Measurements from ENCODE around the gene BCL11A. TPM values are rescaled to one million over a fixed set of nuclear protein-coding genes. Genes with fewer than 3 reads are reported as not detected.

The BCL11A gene
- total and polyA plus RNA-seq, 2 donors from 2014 or later = 1.4 to 8.7 TPM

DNA sequence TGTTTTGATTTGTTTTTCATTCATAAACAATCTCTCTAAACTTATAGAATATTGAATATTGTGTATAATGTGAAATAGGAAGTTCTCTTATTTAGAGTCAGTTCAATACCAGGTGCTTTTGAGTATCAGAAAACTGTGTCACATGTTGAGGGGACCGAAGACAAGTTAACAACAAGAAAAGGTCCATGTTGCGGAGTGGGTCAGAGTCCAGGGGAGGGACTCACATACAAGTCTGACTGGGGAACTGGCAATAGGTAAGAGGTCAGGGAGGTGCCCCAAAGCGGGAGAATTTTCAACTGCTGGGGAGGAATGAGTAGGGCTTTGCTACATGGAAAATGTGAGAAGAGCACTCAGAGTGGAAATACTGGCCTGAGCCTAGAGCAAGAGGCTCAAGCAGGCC lies 19.8 kb upstream of the BCL11A start:
- no peaks in the 10 kb centered on the region for H3K9me3 ChIP-seq (ENCODE audit: control insufficient read depth in 2 of 3, insufficient read depth in 1 of 3, low read length in 3 of 3)
- no peak overlapping the region for H3K27ac ChIP-seq (ENCODE audit: low read depth in 2 of 2, low read length in 2 of 2)
- DNase-seq (no peak), FAIRE-seq (no peak)
- H3K9ac ChIP-seq (ENCODE audit: low read length in 3 of 3) = no peak overlapping the region
- no peak overlapping the region for H3K4me3 ChIP-seq (ENCODE audit: low read length in 3 of 3)
- peaks cover 0 to 4% (median 0%) of the 10 kb centered on the region in 3 donors for H3K4me1 ChIP-seq (ENCODE audit: control insufficient read depth in 2 of 3, insufficient read depth in 2 of 3, low read depth in 1 of 3, low read length in 3 of 3)
- no peaks in the 10 kb centered on the region for H3K36me3 ChIP-seq (ENCODE audit: control insufficient read depth in 2 of 3, insufficient read depth in 3 of 3, low read length in 3 of 3)
- intact Hi-C loops (cut with DNase I) = no loop called here
- TF ChIP-seq, protein P1, sequence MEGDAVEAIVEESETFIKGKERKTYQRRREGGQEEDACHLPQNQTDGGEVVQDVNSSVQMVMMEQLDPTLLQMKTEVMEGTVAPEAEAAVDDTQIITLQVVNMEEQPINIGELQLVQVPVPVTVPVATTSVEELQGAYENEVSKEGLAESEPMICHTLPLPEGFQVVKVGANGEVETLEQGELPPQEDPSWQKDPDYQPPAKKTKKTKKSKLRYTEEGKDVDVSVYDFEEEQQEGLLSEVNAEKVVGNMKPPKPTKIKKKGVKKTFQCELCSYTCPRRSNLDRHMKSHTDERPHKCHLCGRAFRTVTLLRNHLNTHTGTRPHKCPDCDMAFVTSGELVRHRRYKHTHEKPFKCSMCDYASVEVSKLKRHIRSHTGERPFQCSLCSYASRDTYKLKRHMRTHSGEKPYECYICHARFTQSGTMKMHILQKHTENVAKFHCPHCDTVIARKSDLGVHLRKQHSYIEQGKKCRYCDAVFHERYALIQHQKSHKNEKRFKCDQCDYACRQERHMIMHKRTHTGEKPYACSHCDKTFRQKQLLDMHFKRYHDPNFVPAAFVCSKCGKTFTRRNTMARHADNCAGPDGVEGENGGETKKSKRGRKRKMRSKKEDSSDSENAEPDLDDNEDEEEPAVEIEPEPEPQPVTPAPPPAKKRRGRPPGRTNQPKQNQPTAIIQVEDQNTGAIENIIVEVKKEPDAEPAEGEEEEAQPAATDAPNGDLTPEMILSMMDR (IDR thresholded peaks at IDR 0.05; ENCODE audit: borderline replicate concordance, extremely low read depth, insufficient read depth) = no peak
- H3K27me3 ChIP-seq (ENCODE audit: control insufficient read depth, insufficient read depth, low read length) = peaks cover 27% of the 10 kb centered on the region

DNA sequence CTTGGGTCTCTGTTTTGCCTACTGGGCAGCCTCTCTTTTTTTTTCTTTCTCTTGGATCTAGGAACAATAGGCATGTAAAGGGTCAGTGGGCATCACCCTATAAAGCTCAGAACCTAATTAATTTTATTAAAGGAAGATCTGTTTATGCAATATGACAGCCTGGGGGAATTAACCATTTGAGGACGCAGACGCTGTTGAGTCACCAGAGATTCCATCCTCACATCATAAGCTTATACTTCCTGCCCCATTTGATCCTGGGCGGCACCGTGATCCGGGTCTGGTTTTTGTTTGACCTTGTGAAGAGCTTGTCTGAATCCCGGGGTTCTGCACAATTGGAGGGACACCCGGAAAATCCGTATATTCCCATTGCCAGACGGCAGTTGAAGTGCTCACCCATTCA lies 16.8 kb upstream of the BCL11A start:
- Histone ChIP-seq H3K4me1 (ENCODE audit: control insufficient read depth in 2 of 3, insufficient read depth in 2 of 3, low read depth in 1 of 3, low read length in 3 of 3) (peaks cover 0 to 4% (median 0%) of the 10 kb centered on the region in 3 donors), H3K4me3 (ENCODE audit: low read length in 3 of 3) (no peak overlapping the region), H3K27me3 (ENCODE audit: control insufficient read depth, insufficient read depth, low read length) (peaks cover 42% of the 10 kb centered on the region), H3K36me3 (ENCODE audit: control insufficient read depth in 2 of 3, insufficient read depth in 3 of 3, low read length in 3 of 3) (no peaks in the 10 kb centered on the region), H3K9me3 (ENCODE audit: control insufficient read depth in 2 of 3, insufficient read depth in 1 of 3, low read length in 3 of 3) (no peaks in the 10 kb centered on the region), H3K9ac (ENCODE audit: low read length in 3 of 3) (no peak overlapping the region), H3K27ac (ENCODE audit: low read depth in 2 of 2, low read length in 2 of 2) (no peak overlapping the region)
- DNase-seq = no peak
- TF ChIP-seq, protein P1 (IDR thresholded peaks at IDR 0.05; ENCODE audit: borderline replicate concordance, extremely low read depth, insufficient read depth) = no peak
- no peak for FAIRE-seq
- intact Hi-C loops (cut with DNase I) = no loop called here

DNA sequence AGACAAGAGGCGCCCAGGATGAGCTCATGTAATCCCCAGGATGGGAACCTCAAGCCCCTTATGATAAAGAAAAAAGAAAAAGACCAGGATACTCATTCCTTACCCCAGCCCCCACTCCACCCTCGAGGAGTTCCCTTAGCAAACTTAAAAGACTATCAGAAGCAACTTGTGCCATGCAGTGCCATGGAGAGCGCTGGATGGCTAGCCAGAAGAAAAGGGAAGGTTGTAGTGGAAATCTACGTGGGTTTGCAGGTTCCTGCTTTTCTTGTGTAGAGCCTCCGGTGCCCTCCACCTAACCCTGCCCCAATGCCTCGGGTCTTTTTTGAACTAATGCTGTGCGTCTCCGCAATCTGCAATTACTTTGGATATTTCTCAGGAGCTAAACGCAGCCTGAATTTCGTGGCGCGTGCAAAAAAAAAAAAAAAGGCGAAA lies 16.2 kb upstream of the BCL11A start:
- H3K27ac ChIP-seq (ENCODE audit: low read depth in 2 of 2, low read length in 2 of 2) = no peak overlapping the region
- TF ChIP-seq, protein P1 (IDR thresholded peaks at IDR 0.05; ENCODE audit: borderline replicate concordance, extremely low read depth, insufficient read depth) = no peak
- no peak overlapping the region for H3K4me3 ChIP-seq (ENCODE audit: low read length in 3 of 3)
- no peak overlapping the region for H3K9ac ChIP-seq (ENCODE audit: low read length in 3 of 3)
- peaks cover 45% of the 10 kb centered on the region for H3K27me3 ChIP-seq (ENCODE audit: control insufficient read depth, insufficient read depth, low read length)
- H3K9me3 ChIP-seq (ENCODE audit: control insufficient read depth in 2 of 3, insufficient read depth in 1 of 3, low read length in 3 of 3) = no peaks in the 10 kb centered on the region
- H3K4me1 ChIP-seq (ENCODE audit: control insufficient read depth in 2 of 3, insufficient read depth in 2 of 3, low read depth in 1 of 3, low read length in 3 of 3) = peaks cover 0 to 4% (median 0%) of the 10 kb centered on the region in 3 donors
- intact Hi-C loops (cut with DNase I) = no loop called here
- no peaks in the 10 kb centered on the region for H3K36me3 ChIP-seq (ENCODE audit: control insufficient read depth in 2 of 3, insufficient read depth in 3 of 3, low read length in 3 of 3)
- no peak for FAIRE-seq
- DNase-seq = peak in 3 of 5 donors; percentile 16 to 52 (median 41)

All from kidney (tissue), 14 donors.